HG03095 (cell line): ENCODE measurements around the gene FMN2.

Source experiments
- ATAC-seq: cut with Tn5 transposase; IDR thresholded peaks from one replicate; pipeline ENCODE4 v1.9.1; 2021; ENCODE audit warnings: moderate library complexity; ENCODE audit not compliant: unreplicated experiment

Gene FMN2

DNA sequence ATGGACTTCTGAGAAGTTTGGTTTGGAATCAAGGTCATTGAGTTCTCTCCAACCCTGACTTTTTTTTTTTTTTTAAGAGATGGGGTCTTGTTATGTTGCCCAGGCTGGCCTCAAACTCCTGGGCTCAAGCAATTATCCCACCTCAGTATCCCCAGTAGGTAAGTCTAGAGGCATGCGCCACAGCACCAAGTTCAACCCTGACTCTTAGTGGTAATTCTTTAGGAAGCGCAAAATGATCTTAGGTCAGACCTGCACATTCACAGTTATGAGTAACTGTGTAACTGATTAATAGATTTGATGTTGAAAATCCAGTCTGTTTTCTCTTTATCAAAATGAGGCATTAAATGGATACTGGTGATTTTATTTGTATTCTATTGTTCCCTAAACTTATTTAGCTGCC, 424.4 kb downstream of the FMN2 start:
- ATAC-seq: no peak

DNA sequence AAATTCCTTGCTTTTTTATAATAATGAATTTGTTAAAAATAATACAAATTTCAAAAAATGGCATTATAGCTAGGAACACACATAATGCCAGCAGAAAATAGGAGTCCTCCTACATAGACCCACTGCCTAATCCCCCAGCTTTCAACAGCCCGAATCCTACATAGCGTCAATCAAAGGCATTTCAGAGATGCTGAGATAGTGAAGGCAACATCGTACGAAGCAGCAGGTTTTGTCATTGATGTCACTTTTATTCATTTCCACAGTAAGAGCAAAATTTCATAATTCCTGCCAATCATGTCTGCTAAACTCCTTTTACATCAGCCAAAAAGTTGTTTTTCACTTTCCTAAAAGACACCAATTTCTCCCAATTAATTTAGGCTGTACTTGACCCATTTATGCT, 426.2 kb downstream of the FMN2 start:
- ATAC-seq: no peak

DNA sequence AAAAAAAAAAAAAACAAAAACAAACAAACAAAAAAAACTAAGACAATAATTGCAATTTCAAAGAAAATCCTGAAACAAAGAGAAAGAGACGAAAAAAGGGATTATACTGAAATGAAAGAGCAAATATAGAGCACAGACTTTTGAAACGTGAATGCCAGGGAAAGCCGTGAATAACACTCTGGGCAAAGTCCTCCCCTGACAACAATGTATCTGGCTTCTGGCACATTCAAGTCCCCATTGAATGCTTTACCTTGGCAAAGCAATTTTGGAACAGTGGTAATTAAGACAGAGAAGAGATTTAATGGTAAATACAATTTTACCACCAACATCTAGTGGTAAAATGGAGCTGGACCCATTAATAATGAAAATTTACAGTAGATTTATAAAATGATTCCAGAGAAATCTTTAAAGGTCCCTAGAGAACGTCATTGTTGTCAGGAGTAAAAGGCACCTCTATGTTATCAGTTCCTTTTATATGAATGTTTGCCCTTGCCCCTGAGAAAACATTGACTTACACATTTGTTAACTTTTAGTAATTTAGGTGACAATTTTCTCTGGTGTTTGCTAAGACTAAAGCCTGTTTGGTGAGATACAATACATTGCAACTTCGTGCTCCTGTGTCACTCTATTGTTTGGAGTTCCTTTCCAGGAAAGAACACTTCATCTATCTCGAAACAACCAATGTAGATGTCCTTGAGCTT, 430.6 kb downstream of the FMN2 start:
- no peak for ATAC-seq

DNA sequence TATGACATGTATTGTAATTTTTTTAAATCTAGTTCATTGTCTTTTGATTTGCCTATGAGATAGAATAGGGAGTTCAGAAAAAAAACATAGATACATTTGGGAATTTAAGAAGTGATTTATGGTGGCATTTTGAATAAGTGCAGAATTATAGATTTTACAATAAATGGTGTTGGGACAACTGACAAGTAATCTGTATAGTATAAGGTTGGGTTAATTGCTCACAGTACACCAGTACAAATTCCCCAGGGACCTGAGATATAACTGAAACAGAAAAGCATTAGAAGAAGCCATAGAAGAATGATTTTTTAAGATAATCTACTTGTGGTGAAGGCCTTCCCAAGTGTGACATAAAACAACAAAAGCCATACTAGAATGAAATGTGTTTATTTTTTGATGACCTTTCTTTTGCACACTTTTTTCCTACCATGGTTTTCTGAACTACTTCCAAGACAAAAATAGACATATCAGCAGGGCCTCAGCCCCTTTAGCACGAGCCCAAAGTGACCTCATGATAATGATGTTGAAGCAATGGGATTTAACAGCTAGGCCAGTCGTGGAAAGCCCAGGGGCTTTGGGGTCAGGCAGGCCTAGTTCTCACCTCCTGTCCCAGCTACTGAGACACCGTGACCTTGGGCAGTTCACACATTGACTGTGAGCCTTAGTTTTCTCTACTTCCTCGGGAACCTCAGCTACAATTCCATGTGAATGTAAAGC, 432.8 kb downstream of the FMN2 start:
- ATAC-seq: no peak
